AG04449 (cell line): Measurements from ENCODE around the gene PEAK1.

Experiments
- CTCF ChIA-PET: fragments of 350-600 bp; formaldehyde crosslinking; extraction: SDS; loops from one replicate; lab custom pipeline; 2021; ENCODE audit warnings: antibody characterized with exemption; lab: Yijun Ruan, JAX
- POLR2A ChIA-PET: fragments of 400-600, 350-600 bp; formaldehyde crosslinking; extraction: SDS; loops from one replicate; lab custom pipeline; 2020; ENCODE audit warnings: antibody characterized with exemption, inconsistent platforms; lab: Yijun Ruan, JAX
- DNase-seq: peaks from one replicate; pipeline ENCODE4 v3.0.0-alpha.2; 2010; ENCODE audit warnings: low read depth, low spot score
- H3K4me3 ChIP-seq: 2 replicates; pipeline ENCODE4 v1.5.1; 2011; ENCODE audit warnings: low read depth, mild to moderate bottlenecking, control low read depth, low read length
- TF ChIP-seq, protein P1 (sequence below): IDR thresholded peaks from one replicate; pipeline ENCODE4 v1.5.1; 2011; ENCODE audit warnings: mild to moderate bottlenecking, moderate library complexity, low read length, control low read depth, inconsistent platforms; ENCODE audit not compliant: insufficient read depth; ENCODE audit errors: missing control alignments

PEAK1 gene

DNA sequence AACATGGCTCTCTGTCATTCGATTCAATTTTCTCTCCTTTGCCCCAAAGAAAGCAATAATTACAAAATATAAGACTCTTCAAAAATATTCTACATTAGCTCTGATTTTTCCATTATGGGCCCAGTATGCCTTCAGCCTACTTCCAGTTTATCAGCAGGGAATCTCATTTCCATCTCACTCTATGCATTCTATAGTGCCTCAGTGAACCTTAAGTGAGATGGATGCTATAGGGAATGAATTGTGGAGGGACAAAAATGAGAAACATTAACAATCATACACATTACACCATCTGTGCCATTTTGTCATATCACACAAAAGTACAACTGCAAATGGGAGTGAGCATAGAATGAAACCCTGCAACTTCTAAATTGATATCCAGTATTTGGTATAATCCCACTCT, 298.3 kb downstream of the PEAK1 start:
- TF ChIP-seq, protein P1, sequence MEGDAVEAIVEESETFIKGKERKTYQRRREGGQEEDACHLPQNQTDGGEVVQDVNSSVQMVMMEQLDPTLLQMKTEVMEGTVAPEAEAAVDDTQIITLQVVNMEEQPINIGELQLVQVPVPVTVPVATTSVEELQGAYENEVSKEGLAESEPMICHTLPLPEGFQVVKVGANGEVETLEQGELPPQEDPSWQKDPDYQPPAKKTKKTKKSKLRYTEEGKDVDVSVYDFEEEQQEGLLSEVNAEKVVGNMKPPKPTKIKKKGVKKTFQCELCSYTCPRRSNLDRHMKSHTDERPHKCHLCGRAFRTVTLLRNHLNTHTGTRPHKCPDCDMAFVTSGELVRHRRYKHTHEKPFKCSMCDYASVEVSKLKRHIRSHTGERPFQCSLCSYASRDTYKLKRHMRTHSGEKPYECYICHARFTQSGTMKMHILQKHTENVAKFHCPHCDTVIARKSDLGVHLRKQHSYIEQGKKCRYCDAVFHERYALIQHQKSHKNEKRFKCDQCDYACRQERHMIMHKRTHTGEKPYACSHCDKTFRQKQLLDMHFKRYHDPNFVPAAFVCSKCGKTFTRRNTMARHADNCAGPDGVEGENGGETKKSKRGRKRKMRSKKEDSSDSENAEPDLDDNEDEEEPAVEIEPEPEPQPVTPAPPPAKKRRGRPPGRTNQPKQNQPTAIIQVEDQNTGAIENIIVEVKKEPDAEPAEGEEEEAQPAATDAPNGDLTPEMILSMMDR = no peak
- ChIA-PET CTCF (interaction anchor here (1.6 to 6.6 kb wide), 2 partner anchors 19 to 422 kb away, joined by 5 to 137 read pairs; no protein-coding TSS in a partner anchor), POLR2A (no interaction called here)
- no peak for DNase-seq
- H3K4me3 ChIP-seq = no peak overlapping the region

DNA sequence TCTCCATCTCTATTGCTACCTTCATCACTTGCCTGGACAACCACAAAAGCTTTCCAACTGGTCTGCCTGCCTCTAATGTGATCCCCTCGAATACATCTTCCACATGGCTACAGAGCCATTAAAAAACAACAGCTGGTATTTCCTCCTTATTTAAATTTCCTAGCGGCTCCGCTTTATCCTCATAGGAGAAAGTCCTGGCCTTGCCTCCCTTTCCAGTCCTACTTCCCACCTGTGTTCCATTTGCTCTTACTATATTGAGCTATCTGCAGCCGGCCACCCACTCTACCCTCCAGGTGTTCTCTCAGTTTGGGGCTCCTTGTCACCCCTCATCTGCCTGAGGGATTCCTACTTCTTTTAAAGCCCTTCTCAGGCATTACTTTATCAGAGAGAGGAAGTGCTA, 299.3 kb downstream of the PEAK1 start:
- CTCF ChIA-PET = interaction anchor here (0.9 to 6.6 kb wide), 11 partner anchors 11 to 514 kb away, joined by 3 to 137 read pairs (median 4); no protein-coding TSS in a partner anchor
- TF ChIP-seq, protein P1 = no peak
- no peak for DNase-seq
- POLR2A ChIA-PET = no interaction called here
- H3K4me3 ChIP-seq = no peak overlapping the region

DNA sequence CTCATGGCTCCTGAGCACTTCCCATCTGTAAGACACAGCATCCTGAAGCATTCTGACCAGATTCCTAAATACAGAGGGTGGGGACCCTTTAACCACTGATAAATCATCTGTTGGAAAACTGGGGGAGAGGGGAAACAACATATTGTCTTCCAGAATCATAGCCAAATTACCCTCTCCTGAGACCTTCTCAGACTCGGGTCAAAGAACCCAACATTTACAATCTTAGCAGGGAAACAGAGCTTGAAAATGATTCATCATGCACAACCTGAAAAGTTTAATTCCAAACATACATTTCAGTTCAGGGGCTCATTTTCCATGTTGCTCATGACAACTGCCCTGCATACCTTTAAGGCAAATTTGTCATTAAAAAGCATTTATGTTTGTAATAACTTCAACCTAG, 300.5 kb downstream of the PEAK1 start:
- CTCF ChIA-PET = interaction anchor here (0.7 to 6.6 kb wide), 51 partner anchors 7 to 516 kb away, joined by 3 to 137 read pairs (median 4); partner anchors contain the start of gene LINGO1
- no peak overlapping the region for H3K4me3 ChIP-seq
- DNase-seq = no peak
- TF ChIP-seq, protein P1 = no peak
- POLR2A ChIA-PET = interaction anchor here (1.4 kb wide), 1 partner anchor 26 kb away, joined by 6 read pairs; no protein-coding TSS in a partner anchor

DNA sequence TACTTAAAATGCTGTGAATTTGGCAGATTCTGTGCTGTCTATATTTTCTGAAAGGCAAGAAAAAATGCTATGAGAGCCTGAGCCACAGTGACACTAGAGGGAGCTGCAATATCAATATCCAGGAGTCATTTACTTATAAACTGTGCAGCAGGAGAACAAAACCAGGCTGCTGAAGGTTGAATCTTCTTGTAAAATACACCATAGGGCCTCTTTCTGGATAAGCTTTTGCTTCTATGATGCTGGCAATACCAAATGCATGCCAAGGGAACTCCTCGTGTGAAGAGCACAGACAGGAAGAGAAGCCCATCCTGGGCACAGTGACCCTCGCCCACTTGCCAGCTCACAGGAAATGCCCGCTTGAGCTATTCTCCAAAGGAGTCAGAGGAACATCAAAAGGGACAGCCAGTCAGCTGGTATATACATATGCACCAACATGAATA, 301.0 kb downstream of the PEAK1 start:
- CTCF ChIA-PET = interaction anchor here (0.7 to 6.6 kb wide), 58 partner anchors 8 to 703 kb away, joined by 3 to 137 read pairs (median 4); partner anchors contain the start of genes HMG20A and LINGO1
- no peak overlapping the region for H3K4me3 ChIP-seq
- no peak for DNase-seq
- POLR2A ChIA-PET = interaction anchor here (0.5 to 1.4 kb wide), 2 partner anchors 26 to 63 kb away, joined by 3 to 6 read pairs; no protein-coding TSS in a partner anchor
- TF ChIP-seq, protein P1 = peak; percentile 56

DNA sequence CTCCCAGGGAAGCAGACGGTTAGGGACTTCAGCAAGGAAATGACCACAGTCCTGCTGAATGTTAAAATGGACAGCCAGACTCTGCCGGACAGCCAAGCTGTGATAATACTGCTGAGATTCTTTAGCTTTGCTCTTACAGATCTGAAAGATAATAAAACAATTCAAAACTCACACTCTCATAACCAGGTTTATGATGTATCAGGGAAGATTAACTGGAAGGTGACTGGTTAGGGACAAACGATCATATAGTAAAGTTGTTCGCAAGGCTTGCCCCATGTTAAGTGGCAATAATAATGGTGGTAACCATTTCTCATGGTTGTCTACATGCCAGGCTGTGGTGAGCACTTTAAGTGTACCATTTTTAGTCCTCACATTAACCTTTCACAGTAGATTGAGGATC, 304.7 kb downstream of the PEAK1 start:
- ChIA-PET POLR2A (no interaction called here), CTCF (interaction anchor here (0.8 to 4.0 kb wide), 2 partner anchors 9 to 428 kb away, joined by 3 to 21 read pairs; no protein-coding TSS in a partner anchor)
- TF ChIP-seq, protein P1 = no peak
- no peak for DNase-seq
- no peak overlapping the region for H3K4me3 ChIP-seq

DNA sequence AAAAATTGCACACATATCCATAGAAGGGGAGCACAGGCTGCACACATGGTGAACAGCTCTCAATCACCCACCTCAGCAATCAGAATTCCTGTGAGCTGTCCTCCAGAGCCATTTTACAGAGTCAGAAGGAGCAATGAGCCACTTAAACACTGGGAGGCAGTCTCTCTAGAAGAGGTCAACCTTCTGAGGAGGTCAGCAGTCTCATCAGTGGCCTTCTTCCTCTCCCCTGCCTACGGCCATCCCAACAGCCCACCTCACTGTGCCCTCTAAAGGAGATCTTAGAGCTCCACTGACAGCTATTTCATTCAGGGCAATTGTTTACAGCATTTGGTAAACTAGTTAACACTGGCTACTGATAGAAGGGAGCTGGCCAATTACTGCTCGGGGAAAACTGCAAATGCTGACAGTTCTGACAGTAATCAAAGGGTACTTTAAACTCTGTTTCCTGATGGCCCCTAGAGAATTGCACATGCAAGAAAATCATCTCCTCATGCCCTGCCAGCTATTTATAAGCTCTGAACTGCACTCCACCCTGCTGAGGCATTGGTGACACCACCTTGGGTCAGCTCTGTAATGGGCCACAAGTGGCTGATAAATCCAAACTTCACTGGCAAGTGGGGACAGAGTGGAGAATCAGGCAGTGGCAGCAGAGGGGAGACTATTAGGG, 306.9 kb downstream of the PEAK1 start:
- TF ChIP-seq, protein P1 = no peak
- ChIA-PET POLR2A (interaction anchor here (0.6 kb wide), 1 partner anchor 8 kb away, joined by 3 read pairs; no protein-coding TSS in a partner anchor), CTCF (interaction anchor here (0.9 to 4.0 kb wide), 3 partner anchors 9 to 430 kb away, joined by 3 to 21 read pairs (median 5); no protein-coding TSS in a partner anchor)
- DNase-seq = no peak
- no peak overlapping the region for H3K4me3 ChIP-seq
